ENCODE data around the gene SPEG.

DNA sequence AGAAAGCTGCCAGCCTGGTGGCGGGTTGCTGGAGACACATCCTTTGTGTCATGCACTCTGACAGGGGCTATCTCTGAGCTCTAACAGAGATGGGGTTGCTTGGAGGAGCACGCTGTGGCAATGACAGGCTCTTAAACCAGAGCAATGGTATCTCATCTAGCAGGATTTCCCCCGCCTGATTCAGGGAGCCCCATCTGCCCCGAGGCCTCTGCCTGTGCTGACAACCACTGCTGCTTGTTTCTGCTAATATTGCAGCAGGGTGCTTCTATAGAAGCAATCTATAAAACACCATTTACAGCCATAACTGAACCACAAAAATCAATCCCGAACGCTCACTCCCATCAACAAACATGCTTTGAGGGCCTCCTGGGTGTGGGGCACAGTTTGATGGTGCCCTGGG is 34.1 kb upstream of the SPEG start:
- TF ChIP-seq POLR2A (IDR thresholded peaks at IDR 0.05) (no peak), CTCF (IDR thresholded peaks at IDR 0.05) (no peak)

Measured in right lobe of liver (tissue), 4 donors.